Left forelimb (tissue), 1 donor: ENCODE measurements around the gene AFF2.

Experiments
- DNase-seq: peaks from one replicate; pipeline ENCODE4 v3.0.0-alpha.2; 2018; ENCODE audit warnings: low spot score

The AFF2 gene

GRCh38 chrX:148928811-148929210 lies 428.4 kb downstream of the AFF2 start:
- DNase-seq: no peak

GRCh38 chrX:148929686-148930085 lies 429.3 kb downstream of the AFF2 start:
- DNase-seq: no peak

GRCh38 chrX:148930206-148930729 lies 429.9 kb downstream of the AFF2 start:
- DNase-seq: no peak

GRCh38 chrX:148933881-148934280 lies 433.5 kb downstream of the AFF2 start:
- no peak for DNase-seq

- DNase-seq: no peak
Measured at GRCh38 chrX:148938348-148938747, 437.9 kb downstream of the AFF2 start.

- DNase-seq: no peak
Measured at GRCh38 chrX:148940411-148940996, 440.1 kb downstream of the AFF2 start.

- DNase-seq: no peak
Measured at GRCh38 chrX:148942754-148943153, 442.3 kb downstream of the AFF2 start.

- DNase-seq: no peak
Measured at GRCh38 chrX:148947399-148947975, 447.1 kb downstream of the AFF2 start.

- DNase-seq: no peak
Measured at GRCh38 chrX:148956352-148956751, 455.9 kb downstream of the AFF2 start.

GRCh38 chrX:148958901-148959300 lies 458.5 kb downstream of the AFF2 start:
- DNase-seq: no peak

- DNase-seq: no peak
Measured at GRCh38 chrX:148960060-148960459, 459.6 kb downstream of the AFF2 start.

GRCh38 chrX:148961985-148962384 lies 461.6 kb downstream of the AFF2 start:
- DNase-seq: no peak

GRCh38 chrX:148976571-148977400 lies 476.4 kb downstream of the AFF2 start:
- no peak for DNase-seq

GRCh38 chrX:148979786-148980185 lies 479.4 kb downstream of the AFF2 start:
- DNase-seq: no peak

GRCh38 chrX:148984238-148984637 lies 483.8 kb downstream of the AFF2 start:
- no peak for DNase-seq

- DNase-seq: no peak
Measured at GRCh38 chrX:148991502-148991901, 491.1 kb downstream of the AFF2 start.

- DNase-seq: no peak
Measured at GRCh38 chrX:148995661-148996060, 495.2 kb downstream of the AFF2 start.

GRCh38 chrX:149002320-149002719 lies 501.9 kb downstream of the AFF2 start:
- no peak for DNase-seq

- DNase-seq: no peak
Measured at GRCh38 chrX:149003863-149004660, 503.6 kb downstream of the AFF2 start.

GRCh38 chrX:149004936-149005335 lies 504.5 kb downstream of the AFF2 start:
- DNase-seq: no peak

- DNase-seq: no peak
Measured at GRCh38 chrX:149006235-149006634, 505.8 kb downstream of the AFF2 start.

GRCh38 chrX:149007423-149007822 lies 507.0 kb downstream of the AFF2 start:
- DNase-seq: no peak
